H1 (cell line): Measurements from ENCODE around the gene FOXC1. TPM values are rescaled to one million over a fixed set of nuclear protein-coding genes. Genes with fewer than 3 reads are reported as not detected.

Experiments
- CTCF ChIA-PET: fragments of 300-600 bp; sonication (Branson Sonifier 250); formaldehyde crosslinking; loops from one replicate; lab custom pipeline; 2021; ENCODE audit not compliant: partially characterized antibody; lab: Charles Lee
- POLR2A ChIA-PET: fragments of 300-600 bp; sonication (Branson Sonifier 250); formaldehyde crosslinking; loops from one replicate; lab custom pipeline; 2021; ENCODE audit warnings: inconsistent platforms; ENCODE audit not compliant: partially characterized antibody; lab: Charles Lee
- DNase-seq, 2 experiments: peaks; one replicate each; pipeline versions ENCODE4 v3.0.0 to v3.0.0-alpha.2; 2010 to 2022; ENCODE audit warnings: low spot score in 2 of 2, low read depth in 1 of 2, mixed read lengths in 1 of 2
- FAIRE-seq: peaks from 2 replicates; lab custom pipeline; 2011; peaks lifted over from hg19 to GRCh38; lab: Jason Lieb, UNC
- H2AFZ ChIP-seq: 2 replicates; pipeline ENCODE4 v1.8.1; 2012; ENCODE audit warnings: low read length, inconsistent platforms
- H2AK5ac ChIP-seq: 2 replicates; pipeline ENCODE4 v1.6.1; 2013; ENCODE audit warnings: low read depth, low read length
- H2BK120ac ChIP-seq: replicated peaks from 2 replicates; pipeline ENCODE3; 2013; ENCODE audit warnings: low read depth, low read length, inconsistent platforms
- H2BK12ac ChIP-seq: 2 replicates; pipeline ENCODE4 v1.6.1; 2013; ENCODE audit warnings: low read depth, low read length
- H2BK15ac ChIP-seq: 2 replicates; pipeline ENCODE4 v1.6.1; 2013; ENCODE audit warnings: low read length
- H2BK20ac ChIP-seq: 2 replicates; pipeline ENCODE4 v1.6.1; 2013; ENCODE audit warnings: low read length
- H2BK5ac ChIP-seq: 2 replicates; pipeline ENCODE4 v1.6.1; 2013; ENCODE audit warnings: low read depth, low read length
- H3K14ac ChIP-seq: 2 replicates; pipeline ENCODE4 v1.6.1; 2013; ENCODE audit warnings: inconsistent platforms; ENCODE audit not compliant: insufficient read length
- H3K18ac ChIP-seq: 2 replicates; pipeline ENCODE4 v1.6.1; 2013; ENCODE audit warnings: low read length; ENCODE audit errors: extremely low read depth
- H3K23ac ChIP-seq: 2 replicates; pipeline ENCODE4 v1.6.1; 2013; ENCODE audit warnings: inconsistent platforms; ENCODE audit not compliant: insufficient read length
- H3K23me2 ChIP-seq: 2 replicates; pipeline ENCODE4 v1.6.1; 2013; ENCODE audit warnings: low read depth, low read length
- H3K27ac ChIP-seq: 2 replicates; pipeline ENCODE4 v1.6.1; 2011; ENCODE audit warnings: low read depth, low read length, inconsistent platforms
- H3K27me3 ChIP-seq, 4 experiments: replicated peaks in 1 of 4; 1 replicate in 1 of 4; 2 replicates in 3 of 4; pipeline versions ENCODE4 v1.6.1 to v1.8.1; 2011 to 2013; ENCODE audit warnings: low read length in 3 of 4, mild to moderate bottlenecking in 3 of 4, inconsistent platforms in 2 of 4, mixed read lengths in 2 of 4, moderate library complexity in 1 of 4; ENCODE audit not compliant: control insufficient read depth in 3 of 4, insufficient read depth in 3 of 4; ENCODE audit errors: extremely low read depth in 1 of 4
- H3K36me3 ChIP-seq, 4 experiments: 2 replicates each; pipeline versions ENCODE4 v1.6.1 to v1.8.1; 2011 to 2013; ENCODE audit warnings: mild to moderate bottlenecking in 4 of 4, low read length in 3 of 4, moderate library complexity in 2 of 4, control low read depth in 1 of 4, inconsistent platforms in 1 of 4; ENCODE audit not compliant: insufficient read depth in 4 of 4, control insufficient read depth in 2 of 4
- H3K4ac ChIP-seq: replicated peaks from 2 replicates; pipeline ENCODE3; 2013; ENCODE audit warnings: low read length, low read depth, mixed read lengths, inconsistent platforms; ENCODE audit not compliant: insufficient read length
- H3K4me1 ChIP-seq, 4 experiments: replicated peaks in 1 of 4; 1 replicate in 1 of 4; 2 replicates in 3 of 4; pipeline versions ENCODE4 v1.6.1 to v1.8.1; 2011 to 2013; ENCODE audit warnings: low read length in 3 of 4, inconsistent platforms in 2 of 4, mixed read lengths in 1 of 4; ENCODE audit not compliant: insufficient read depth in 4 of 4, control insufficient read depth in 3 of 4
- H3K4me2 ChIP-seq, 2 experiments: 2 replicates each; pipeline versions ENCODE4 v1.6.1 to v1.8.1; 2011 to 2013; ENCODE audit warnings: low read depth in 2 of 2, low read length in 2 of 2, control low read depth in 1 of 2, inconsistent platforms in 1 of 2, mild to moderate bottlenecking in 1 of 2; ENCODE audit not compliant: insufficient read depth in 1 of 2
- H3K4me3 ChIP-seq, 4 experiments: fragments of 200-600, 300-600 bp in 1 of 4; sonication (generic), shearing (Covaris generic), sonication (Bioruptor Twin) in 1 of 4; 2 replicates each; pipeline versions ENCODE4 v1.5.1 to v1.8.1; 2011 to 2016; ENCODE audit warnings: low read length in 4 of 4, low read depth in 3 of 4, control low read depth in 2 of 4, inconsistent platforms in 2 of 4, mild to moderate bottlenecking in 2 of 4, mixed read lengths in 1 of 4, moderate library complexity in 1 of 4; ENCODE audit not compliant: insufficient read depth in 2 of 4; ENCODE audit errors: extremely low read depth in 1 of 4
- H3K56ac ChIP-seq: replicated peaks from 2 replicates; pipeline ENCODE3; 2013; ENCODE audit warnings: low read depth, mild to moderate bottlenecking, mixed read lengths, low read length, inconsistent platforms; ENCODE audit not compliant: insufficient read length
- H3K79me1 ChIP-seq: 2 replicates; pipeline ENCODE4 v1.6.1; 2013; ENCODE audit warnings: low read depth, low read length, control low read depth
- H3K79me2 ChIP-seq, 2 experiments: 2 replicates each; pipeline versions ENCODE4 v1.6.1 to v1.8.1; 2012 to 2013; ENCODE audit warnings: low read length in 2 of 2, mild to moderate bottlenecking in 2 of 2, inconsistent platforms in 1 of 2; ENCODE audit not compliant: insufficient read depth in 2 of 2, control insufficient read depth in 1 of 2
- H3K9ac ChIP-seq, 4 experiments: replicated peaks in 1 of 4; 1 replicate in 1 of 4; 2 replicates in 3 of 4; pipeline versions ENCODE4 v1.6.1 to v1.8.1; 2011 to 2013; ENCODE audit warnings: low read depth in 3 of 4, low read length in 3 of 4, control low read depth in 2 of 4, mild to moderate bottlenecking in 2 of 4, moderate library complexity in 2 of 4, inconsistent platforms in 1 of 4; ENCODE audit errors: extremely low read depth in 1 of 4
- H3K9me3 ChIP-seq, 2 experiments: 2 replicates each; pipeline versions ENCODE4 v1.6.1 to v1.8.1; 2012 to 2013; ENCODE audit warnings: mild to moderate bottlenecking in 2 of 2, moderate library complexity in 2 of 2, control low read depth in 1 of 2, inconsistent platforms in 1 of 2, low read depth in 1 of 2, low read length in 1 of 2, mixed read lengths in 1 of 2; ENCODE audit not compliant: insufficient read depth in 2 of 2
- H4K20me1 ChIP-seq, 2 experiments: replicated peaks in 1 of 2; 2 replicates each; pipeline versions ENCODE3 to v1.8.1; 2011 to 2013; ENCODE audit warnings: inconsistent platforms in 2 of 2, low read length in 2 of 2, mild to moderate bottlenecking in 1 of 2; ENCODE audit not compliant: insufficient read depth in 2 of 2, control insufficient read depth in 1 of 2
- H4K5ac ChIP-seq: 2 replicates; pipeline ENCODE4 v1.6.1; 2013; ENCODE audit warnings: low read length, low read depth, mixed read lengths, inconsistent platforms; ENCODE audit not compliant: insufficient read length
- H4K8ac ChIP-seq: 2 replicates; pipeline ENCODE4 v1.8.0; 2013; ENCODE audit warnings: mild to moderate bottlenecking, moderate library complexity, low read length, inconsistent platforms; ENCODE audit not compliant: insufficient read depth; ENCODE audit errors: extremely low read depth
- H4K91ac ChIP-seq: replicated peaks from 2 replicates; pipeline ENCODE3; 2013; ENCODE audit warnings: low read length, mixed read lengths, inconsistent platforms; ENCODE audit not compliant: insufficient read length
- BRCA1 ChIP-seq: IDR thresholded peaks from 2 replicates; pipeline ENCODE4 v1.6.1; 2012; ENCODE audit warnings: low read depth, low read length, improper control_type of control experiment
- SUZ12 ChIP-seq: fragments of 200-600 bp; sonication (generic); IDR thresholded peaks from 2 replicates; pipeline ENCODE4 v1.6.1; 2012; ENCODE audit warnings: mild to moderate bottlenecking, inconsistent platforms, low read length, moderate library complexity, mixed read lengths
- whole genome bisulfite sequencing, 2 experiments: shearing (Covaris generic) in 1 of 2; methylation state at CpG; one replicate each; pipeline versions ENCODE4 v1.1.6 to v1.1.7; 2013 to 2015; ENCODE audit warnings: low lambda C conversion rate in 2 of 2, mixed read lengths in 2 of 2, inconsistent platforms in 1 of 2, low coverage in 1 of 2, missing lambda C conversion rate in 1 of 2; ENCODE audit not compliant: insufficient replicate concordance in 2 of 2, insufficient coverage in 1 of 2, insufficient read length in 1 of 2; ENCODE audit errors: extremely low coverage in 1 of 2, missing lambda C conversion rate in 1 of 2; 5-methylcytosine and 5-hydroxymethylcytosine counted together
- polyA plus RNA-seq, 7 experiments: library from polyadenylated mRNA; depleted of rRNA in 3 of 7; stranded (reverse) in 5 of 7; unstranded in 2 of 7; fragments of >200 nt in 5 of 7; fragments of 200-250 nt in 2 of 7; gene quantifications; 1 replicate in 5 of 7; 2 replicates in 1 of 7; 4 replicates in 1 of 7; pipeline versions ENCODE4 v1.2.1 to v1.2.3, GENCODE V29; 2011 to 2013; ENCODE audit warnings: missing spikeins in 2 of 7, mixed read lengths in 2 of 7
- total RNA-seq: library from RNA; stranded (reverse); fragmentation: NEBNext Ultra II Directional; extraction: Animal tissue kit (Norgen Biotek cat#: 25700); gene quantifications from 2 replicates; pipeline ENCODE4 v1.2.1, GENCODE V29; 2021

The FOXC1 gene
- total and polyA plus RNA-seq, 2 of the 8 experiments (the other 6 are each of a cell fraction or from before 2014, with no cell fraction given), result 0.22 TPM; not detected in 1

DNA sequence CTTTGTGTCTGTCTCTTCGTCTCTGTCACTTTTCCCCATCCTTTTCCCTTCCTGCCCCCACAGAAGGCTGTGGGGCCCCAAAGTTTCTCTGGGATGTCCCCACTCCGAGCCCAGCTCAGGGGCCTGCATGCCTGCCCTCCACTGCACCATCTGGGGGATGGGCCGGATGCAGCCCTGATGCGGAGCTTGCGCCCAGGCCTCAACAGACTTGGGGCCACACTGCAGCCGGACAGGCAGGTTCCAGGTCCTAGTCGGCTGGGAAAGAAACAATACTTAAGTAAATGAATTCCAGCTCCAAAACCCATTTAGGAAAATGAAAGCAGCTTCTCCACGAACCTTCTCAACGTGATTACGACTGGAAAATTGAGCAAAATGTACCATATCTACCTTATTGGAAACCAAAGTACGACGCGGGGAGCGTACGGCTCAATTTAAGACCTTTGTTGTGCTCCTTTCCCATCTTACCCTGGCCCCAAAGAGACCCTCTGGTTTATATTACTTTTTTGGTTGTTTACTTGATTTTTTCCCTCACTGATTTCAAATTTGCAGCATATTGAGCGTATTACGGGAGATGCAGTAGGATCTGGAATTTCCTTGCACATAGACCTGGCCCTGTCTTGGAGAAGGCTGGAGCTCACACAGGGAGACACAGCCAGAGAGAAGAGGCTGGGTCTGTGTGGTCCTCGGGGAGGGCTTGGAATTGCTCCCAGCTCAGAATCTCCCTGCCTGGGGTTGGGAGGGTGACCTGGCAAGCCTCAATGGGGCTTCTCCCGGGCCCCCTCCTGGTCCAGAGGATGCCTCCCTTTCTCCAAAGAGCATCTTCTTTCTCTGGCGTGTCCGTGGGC is 8.0 kb downstream of the FOXC1 start:
- H3K4ac ChIP-seq, result no peak overlapping the region
- WGBS, 2 experiments, result 19% methylated on average over 21 of the region's 21 CpGs; no CpG with 5 or more reads in 1 of the 2 experiments
- peaks cover 0 to 14% (median 0%) of the 10 kb centered on the region in 4 experiments; a peak in 1 of 8 replicates for H3K36me3 ChIP-seq
- no peak overlapping the region for H4K91ac ChIP-seq
- no peak overlapping the region for H3K27ac ChIP-seq
- no peaks in the 10 kb centered on the region for H3K79me1 ChIP-seq
- no peak for DNase-seq
- no peaks in the 10 kb centered on the region for H3K79me2 ChIP-seq
- H3K4me2 ChIP-seq, result no peak overlapping the region; a peak in 1 of 4 replicates
- peaks cover 34 to 40% of the 10 kb centered on the region in 2 experiments for H4K20me1 ChIP-seq
- peaks cover 0 to 22% (median 10%) of the 10 kb centered on the region in 4 experiments; a peak in 6 of 7 replicates for H3K4me1 ChIP-seq
- no peak overlapping the region for H2AK5ac ChIP-seq
- H3K23me2 ChIP-seq, result peaks cover 11% of the 10 kb centered on the region; the same call in 1 of the 2 replicates
- H3K23ac ChIP-seq, result no peak overlapping the region
- H3K27me3 ChIP-seq, result peaks cover 96 to 100% (median 99%) of the 10 kb centered on the region in 4 experiments
- H2BK15ac ChIP-seq, result no peak overlapping the region
- H3K4me3 ChIP-seq, result no peak overlapping the region
- H2BK20ac ChIP-seq, result no peak overlapping the region
- peak; percentile 1; the same call in 1 of the 2 replicates for TF ChIP-seq SUZ12
- TF ChIP-seq BRCA1, result no peak
- H2BK5ac ChIP-seq, result no peak overlapping the region
- H2BK120ac ChIP-seq, result no peak overlapping the region
- no peak overlapping the region for H3K14ac ChIP-seq
- FAIRE-seq, result no peak
- H4K5ac ChIP-seq, result no peak overlapping the region
- ChIA-PET POLR2A (interaction anchor here (3.1 kb wide), 1 partner anchor 10 kb away, joined by 18 read pairs; no protein-coding TSS in a partner anchor), CTCF (interaction anchor here (0.9 to 4.4 kb wide), 9 partner anchors 9 to 110 kb away, joined by 3 to 30 read pairs (median 4); no protein-coding TSS in a partner anchor)
- no peaks in the 10 kb centered on the region for H3K9me3 ChIP-seq
- H3K18ac ChIP-seq, result no peak overlapping the region; the same call in 1 of the 2 replicates
- H4K8ac ChIP-seq, result no peak overlapping the region; the same call in 1 of the 2 replicates
- no peak overlapping the region for H3K56ac ChIP-seq
- no peak overlapping the region for H2BK12ac ChIP-seq
- no peak overlapping the region for H2AFZ ChIP-seq
- no peak overlapping the region for H3K9ac ChIP-seq
